ENCODE data around the gene AMPD1. TPM values are rescaled to one million over a fixed set of nuclear protein-coding genes. Genes with fewer than 3 reads are reported as not detected.

AMPD1 gene
- total and polyA plus RNA-seq, 10 of the 15 experiments (the other 5 are each of a cell fraction or from before 2014, with no cell fraction given): 0.12 to 0.30 (median 0.14) TPM; not detected in 7

GRCh38 chr1:114685851-114686250, 9.5 kb downstream of the AMPD1 start:
- ChIA-PET RAD21 (ENCODE audit: unreplicated experiment) (no interaction called here), SMC1A (ENCODE audit: uncharacterized antibody, unreplicated experiment) (no interaction called here), CTCF (no interaction called here), POLR2A (no interaction called here)
- no peak overlapping the region for H2AFZ ChIP-seq (ENCODE audit: control insufficient read depth, low read depth, low read length)
- H3K27me3 ChIP-seq (replicated peaks in 1 of 2; ENCODE audit: control insufficient read depth in 2 of 2, insufficient read depth in 2 of 2, low read length in 1 of 2): 0 out of 4 replicates have a peak, but pooled peaks cover 0 to 3% of the 10 kb centered on the region in 2 experiments
- in situ Hi-C loops (cut with MboI): no loop called here
- no TSS peak for BruUV-seq (replicated peaks)
- H3K36me3 ChIP-seq (ENCODE audit: control insufficient read depth in 2 of 2, insufficient read depth in 2 of 2, low read length in 1 of 2): no peaks in the 10 kb centered on the region
- H3K79me2 ChIP-seq (ENCODE audit: control insufficient read depth, insufficient read depth, low read length): no peaks in the 10 kb centered on the region
- intact Hi-C loops (cut with micrococcal nuclease; ENCODE audit: unreplicated experiment): no loop called here
- H3K27ac ChIP-seq (ENCODE audit: control insufficient read depth, insufficient read depth): no peak overlapping the region
- ATAC-seq (no peak), DNase-seq (ENCODE audit: low read depth, low spot score) (no peak), FAIRE-seq (no peak)
- no peaks in the 10 kb centered on the region for H4K20me1 ChIP-seq (ENCODE audit: control insufficient read depth, insufficient read depth)
- no peak overlapping the region for H3K4me3 ChIP-seq
- no peaks in the 10 kb centered on the region for H3K4me1 ChIP-seq (ENCODE audit: control insufficient read depth, insufficient read depth, low read length)
- WGBS (ENCODE audit: insufficient coverage, insufficient replicate concordance, low lambda C conversion rate, missing lambda C conversion rate): 54% methylated on average over 5 of the region's 5 CpGs
- no peak overlapping the region for H3K9ac ChIP-seq (ENCODE audit: control insufficient read depth, insufficient read depth, low read length)
- no peak overlapping the region for H3K4me2 ChIP-seq (ENCODE audit: control insufficient read depth, insufficient read depth)
- no peaks in the 10 kb centered on the region for H3K9me3 ChIP-seq (replicated peaks; ENCODE audit: control insufficient read depth, insufficient read depth, low read length)
- TF ChIP-seq USF1 (IDR thresholded peaks at IDR 0.05; ENCODE audit: borderline replicate concordance, extremely low read length, insufficient read depth, low read depth, low read length) (no peak), NBN (IDR thresholded peaks at IDR 0.05) (no peak), GABPA (IDR thresholded peaks at IDR 0.05; ENCODE audit: low read depth) (no peak), PAX5 (IDR thresholded peaks at IDR 0.05; ENCODE audit: borderline replicate concordance, low read depth, low read length) (no peak), TAF1 (IDR thresholded peaks at IDR 0.05; ENCODE audit: borderline replicate concordance, low read depth, low read length) (no peak), SMAD1 (IDR thresholded peaks at IDR 0.05; ENCODE audit: low read depth, partially characterized antibody) (no peak), TBL1XR1 (IDR thresholded peaks at IDR 0.05; ENCODE audit: low read depth, low read length) (no peak), CEBPB (IDR thresholded peaks at IDR 0.05; ENCODE audit: borderline replicate concordance in 1 of 2, low read depth in 2 of 2, low read length in 2 of 2) (no peak), ZNF384 (IDR thresholded peaks at IDR 0.05; ENCODE audit: borderline replicate concordance, low read depth, low read length) (no peak), MYB (IDR thresholded peaks at IDR 0.05; ENCODE audit: borderline replicate concordance, low read depth, low read length) (no peak), RCOR1 (conservative IDR thresholded peaks at IDR 0.05; ENCODE audit: low read depth, low read length) (no peak), ZBTB40 (IDR thresholded peaks at IDR 0.05; ENCODE audit: borderline replicate concordance) (no peak), HSF1 (IDR thresholded peaks at IDR 0.05; ENCODE audit: low read depth, low read length) (no peak), YBX1 (IDR thresholded peaks at IDR 0.05) (no peak), IKZF1 (conservative IDR thresholded peaks at IDR 0.05) (no peak)

Data from GM12878 (cell line).